NCI-H345 treated with DMSO at 0.1 percent for 48 hours (cell line): ENCODE results near the gene IGF2BP3.
A peak's percentile ranks its signal among the peaks of the same experiment; 100 is the strongest.

Experiments used
- DNase-seq: peaks from one replicate; lab custom pipeline; 2025; ENCODE audit not compliant: unreplicated experiment; lab: John Stamatoyannopoulos, UW

IGF2BP3 gene

GRCh38 chr7:23472556-23472955 is 2.3 kb upstream of the IGF2BP3 start:
- no peak for DNase-seq

GRCh38 chr7:23472046-23472445 is 1.8 kb upstream of the IGF2BP3 start:
- peak; percentile 74 for DNase-seq

GRCh38 chr7:23471106-23471859 is 992 bp upstream of the IGF2BP3 start:
- DNase-seq: peak; percentile 84

GRCh38 chr7:23469961-23470250 is 385 bp downstream of the IGF2BP3 start:
- no peak for DNase-seq

GRCh38 chr7:23469150-23469960 is 936 bp downstream of the IGF2BP3 start:
- DNase-seq: no peak

- DNase-seq: no peak
Observed at GRCh38 chr7:23468526-23469149, 1.7 kb downstream of the IGF2BP3 start.

- no peak for DNase-seq
Observed at GRCh38 chr7:23467806-23468525, 2.3 kb downstream of the IGF2BP3 start.

GRCh38 chr7:23467291-23467805 is 2.9 kb downstream of the IGF2BP3 start:
- DNase-seq: no peak

- DNase-seq: no peak
Observed at GRCh38 chr7:23462846-23463245, 7.4 kb downstream of the IGF2BP3 start.

- no peak for DNase-seq
Observed at GRCh38 chr7:23458044-23458443, 12.2 kb downstream of the IGF2BP3 start.

- DNase-seq: no peak
Observed at GRCh38 chr7:23456093-23456492, 14.2 kb downstream of the IGF2BP3 start.

- DNase-seq: no peak
Observed at GRCh38 chr7:23454881-23455526, 15.3 kb downstream of the IGF2BP3 start.

GRCh38 chr7:23450518-23450917 is 19.8 kb downstream of the IGF2BP3 start:
- no peak for DNase-seq

- DNase-seq: no peak
Observed at GRCh38 chr7:23449941-23450340, 20.4 kb downstream of the IGF2BP3 start.

- DNase-seq: no peak
Observed at GRCh38 chr7:23445326-23445725, 25.0 kb downstream of the IGF2BP3 start.

GRCh38 chr7:23443974-23444373 is 26.3 kb downstream of the IGF2BP3 start:
- no peak for DNase-seq

- DNase-seq: no peak
Observed at GRCh38 chr7:23438171-23438570, 32.1 kb downstream of the IGF2BP3 start.

GRCh38 chr7:23434147-23434917 is 36.0 kb downstream of the IGF2BP3 start:
- DNase-seq: no peak

- no peak for DNase-seq
Observed at GRCh38 chr7:23431702-23432199, 38.5 kb downstream of the IGF2BP3 start.

- DNase-seq: no peak
Observed at GRCh38 chr7:23430893-23431259, 39.4 kb downstream of the IGF2BP3 start.
